Hematopoietic multipotent progenitor cell treated with erythropoietin and hydrocortisone succinate and interleukin-3 and kit ligand, for 4 days (in vitro differentiated cells): ENCODE results near the gene ECM1.
A peak's percentile ranks its signal among the peaks of the same experiment; 100 is the strongest.

ENCODE experiments used
- DNase-seq: peaks from one replicate; pipeline ENCODE4 v3.0.0-alpha.2; 2015

Gene ECM1

GRCh38 chr1:150546294-150546937 lies 38.5 kb downstream of the ECM1 start:
- no peak for DNase-seq

- no peak for DNase-seq
Observed at GRCh38 chr1:150548324-150548631, 40.4 kb downstream of the ECM1 start.

- peak; percentile 86 for DNase-seq
Observed at GRCh38 chr1:150548632-150549495, 41.0 kb downstream of the ECM1 start, which contains the start of gene ADAMTSL4. TSS of gene ADAMTSL4 (plus strand) at chr1:150549408. CDS start at chr1:150552289, 2,881 bp downstream.

- no peak for DNase-seq
Observed at GRCh38 chr1:150549496-150550221, 41.8 kb downstream of the ECM1 start.

- DNase-seq: no peak
Observed at GRCh38 chr1:150550222-150551050, 42.5 kb downstream of the ECM1 start.

- peak; percentile 51 for DNase-seq
Observed at GRCh38 chr1:150551051-150551783, 43.3 kb downstream of the ECM1 start.

- DNase-seq: peak; percentile 29
Observed at GRCh38 chr1:150551784-150552127, 43.8 kb downstream of the ECM1 start.

GRCh38 chr1:150552128-150552910 lies 44.4 kb downstream of the ECM1 start:
- DNase-seq: peak; percentile 93

GRCh38 chr1:150552911-150553289 lies 45.0 kb downstream of the ECM1 start:
- DNase-seq: no peak

GRCh38 chr1:150553392-150554085 lies 45.6 kb downstream of the ECM1 start:
- no peak for DNase-seq

- no peak for DNase-seq
Observed at GRCh38 chr1:150554086-150554452, 46.2 kb downstream of the ECM1 start.

GRCh38 chr1:150555198-150555970 lies 47.5 kb downstream of the ECM1 start:
- no peak for DNase-seq

- DNase-seq: no peak
Observed at GRCh38 chr1:150555971-150556865, 48.3 kb downstream of the ECM1 start.

GRCh38 chr1:150557065-150557600 lies 49.2 kb downstream of the ECM1 start:
- no peak for DNase-seq

GRCh38 chr1:150557813-150558212 lies 49.9 kb downstream of the ECM1 start:
- no peak for DNase-seq

- no peak for DNase-seq
Observed at GRCh38 chr1:150558303-150558704, 50.4 kb downstream of the ECM1 start.

GRCh38 chr1:150558761-150559655 lies 51.1 kb downstream of the ECM1 start:
- DNase-seq: no peak

GRCh38 chr1:150559656-150560010 lies 51.7 kb downstream of the ECM1 start:
- no peak for DNase-seq
